GM10248 (cell line): Measurements from ENCODE around the gene LCK.

Source experiments
- CTCF ChIA-PET: fragments of 300-600 bp; sonication (Branson Sonifier 250); formaldehyde crosslinking; extraction: SDS; loops from one replicate; lab custom pipeline; 2021; ENCODE audit warnings: antibody characterized with exemption; lab: Yijun Ruan, JAX
- POLR2A ChIA-PET: fragments of 350-650 bp; sonication (Branson Sonifier 250); formaldehyde crosslinking; extraction: SDS; loops from one replicate; lab custom pipeline; 2020; ENCODE audit warnings: antibody characterized with exemption; lab: Yijun Ruan, JAX
- DNase-seq: peaks from one replicate; pipeline ENCODE4 v3.0.0; 2012; ENCODE audit errors: extremely low spot score
- CTCF ChIP-seq: IDR thresholded peaks from 2 replicates; pipeline ENCODE4 v1.5.1; 2012; ENCODE audit warnings: mild to moderate bottlenecking, low read depth; ENCODE audit errors: extremely low read depth, missing control alignments, control extremely low read depth

LCK gene

GRCh38 chr1:32221980-32222755 is 28.9 kb upstream of the LCK start, which contains the start of the genes EIF3I and TMEM234:
TSS of gene EIF3I (plus strand) at chr1:32222407. CDS start at chr1:32222442, 35 bp downstream.
TSS of gene TMEM234 (minus strand) at chr1:32222353. CDS start at chr1:32222322, 31 bp downstream.
- ChIA-PET CTCF (interaction anchor here (1.0 to 1.5 kb wide), 2 partner anchors 12 to 26 kb away, joined by 3 to 6 read pairs; no protein-coding TSS in a partner anchor), POLR2A (no interaction called here)
- peak; percentile 96 for DNase-seq
- no peak for TF ChIP-seq CTCF

GRCh38 chr1:32223683-32224082 is 27.4 kb upstream of the LCK start:
- POLR2A ChIA-PET, result interaction anchor here (0.9 to 1.1 kb wide), 2 partner anchors 19 to 96 kb away, joined by 3 read pairs; no protein-coding TSS in a partner anchor

GRCh38 chr1:32224285-32224684 is 26.8 kb upstream of the LCK start:
- ChIA-PET POLR2A (interaction anchor here (0.6 kb wide), 1 partner anchor 52 kb away, joined by 3 read pairs; no protein-coding TSS in a partner anchor), CTCF (interaction anchor here (0.8 to 1.4 kb wide), 4 partner anchors 9 to 26 kb away, joined by 3 to 4 read pairs (median 3); no protein-coding TSS in a partner anchor)
- no peak for DNase-seq
- TF ChIP-seq CTCF, result no peak

More at GRCh38 chr1:32223683-32224082, 27.4 kb upstream of the LCK start:
- no peak for DNase-seq
- no peak for TF ChIP-seq CTCF
- CTCF ChIA-PET, result interaction anchor here (1.0 to 1.5 kb wide), 5 partner anchors 12 to 93 kb away, joined by 3 to 6 read pairs (median 3); no protein-coding TSS in a partner anchor

- CTCF ChIA-PET, result interaction anchor here (1.1 to 5.0 kb wide), 4 partner anchors 12 to 89 kb away, joined by 4 to 25 read pairs (median 18); no protein-coding TSS in a partner anchor
- DNase-seq, result no peak
- no peak for TF ChIP-seq CTCF
- POLR2A ChIA-PET, result interaction anchor here (1.0 to 1.3 kb wide), 2 partner anchors 105 to 108 kb away, joined by 3 to 4 read pairs; partner anchors contain the start of gene MARCKSL1
Observed at GRCh38 chr1:32228771-32229170, 22.3 kb upstream of the LCK start.

GRCh38 chr1:32231843-32232432 is 19.1 kb upstream of the LCK start:
- POLR2A ChIA-PET, result interaction anchor here (0.5 to 1.2 kb wide), 3 partner anchors 9 to 124 kb away, joined by 3 to 6 read pairs (median 5); partner anchors contain the start of gene KPNA6
- TF ChIP-seq CTCF, result no peak
- CTCF ChIA-PET, result interaction anchor here (0.7 to 5.0 kb wide), 7 partner anchors 9 to 169 kb away, joined by 3 to 22 read pairs (median 5); no protein-coding TSS in a partner anchor
- DNase-seq, result no peak

GRCh38 chr1:32232558-32233304 is 18.3 kb upstream of the LCK start:
- TF ChIP-seq CTCF, result no peak
- POLR2A ChIA-PET, result interaction anchor here (1.2 kb wide), 1 partner anchor 8 kb away, joined by 3 read pairs; no protein-coding TSS in a partner anchor
- no peak for DNase-seq
- CTCF ChIA-PET, result interaction anchor here (1.7 to 2.5 kb wide), 3 partner anchors 15 to 168 kb away, joined by 4 to 12 read pairs (median 7); no protein-coding TSS in a partner anchor
